ENCODE measurements around the gene GFOD1.
"Not testable (repeated sequence)": the region's sequence is repeated elsewhere in the genome, so short reads cannot be mapped to it uniquely, and the experiment has no call there.

Gene GFOD1

DNA sequence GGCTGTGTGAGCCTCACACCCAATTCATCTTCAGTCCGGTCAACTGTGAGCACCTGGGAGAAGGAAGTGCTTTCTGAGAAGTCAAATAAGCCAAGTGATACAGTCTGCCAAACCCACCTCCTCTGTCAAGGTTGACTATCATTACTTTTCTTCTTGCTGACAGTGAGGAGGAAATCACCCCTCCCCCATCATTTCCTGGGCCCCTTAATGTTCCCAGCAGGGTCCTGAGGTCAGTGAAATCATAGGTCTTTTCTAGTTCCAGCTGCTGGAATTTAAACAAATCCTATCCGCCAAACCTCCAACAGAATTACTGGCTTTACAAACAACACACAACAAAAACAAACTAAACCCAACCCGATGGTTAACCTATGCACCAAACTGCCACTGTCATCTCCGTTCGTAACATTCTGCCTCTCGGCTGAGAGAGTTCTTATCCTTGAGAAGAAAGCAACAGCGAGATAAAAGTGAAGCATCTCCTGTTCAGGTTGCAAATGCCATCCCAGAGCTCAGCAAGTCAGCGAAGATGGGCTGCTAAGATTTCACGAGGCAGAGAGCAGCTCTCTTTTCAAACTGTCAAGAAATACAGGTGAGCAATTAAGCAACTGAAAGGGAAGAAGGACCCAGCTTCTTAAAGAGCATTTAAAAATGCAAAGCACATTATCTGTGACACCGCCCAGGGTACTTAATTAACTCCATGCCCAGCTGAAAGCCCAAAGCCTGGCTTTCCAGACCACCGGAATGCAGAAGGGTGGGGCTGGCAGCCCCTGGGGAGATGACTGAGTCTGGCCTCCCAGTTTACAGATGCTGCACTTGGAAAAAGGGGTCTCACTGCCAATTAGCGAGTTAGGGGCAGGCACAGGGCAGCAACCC, 24.7 kb downstream of the GFOD1 start:
- DNase-seq, result no peak

DNA sequence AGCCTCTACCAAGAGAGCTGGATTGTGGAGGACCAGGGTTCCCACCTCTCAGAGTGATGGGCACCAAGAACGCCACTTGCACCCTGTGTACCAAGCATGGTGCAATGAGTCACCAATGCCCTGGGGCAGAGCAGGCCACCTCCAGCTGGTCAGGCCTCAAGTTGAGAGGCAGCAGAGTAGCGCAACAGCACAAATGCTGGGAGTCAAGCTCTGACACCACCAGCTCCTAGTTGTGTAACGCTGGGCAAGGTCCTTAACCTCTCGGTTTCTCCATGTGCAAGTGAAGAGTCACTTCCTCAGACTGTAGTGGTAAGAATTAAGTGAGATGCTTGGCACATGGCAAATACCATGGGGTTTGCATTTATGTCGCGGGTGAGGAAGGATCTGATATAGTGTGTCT, 25.6 kb downstream of the GFOD1 start:
- DNase-seq, result no peak

DNA sequence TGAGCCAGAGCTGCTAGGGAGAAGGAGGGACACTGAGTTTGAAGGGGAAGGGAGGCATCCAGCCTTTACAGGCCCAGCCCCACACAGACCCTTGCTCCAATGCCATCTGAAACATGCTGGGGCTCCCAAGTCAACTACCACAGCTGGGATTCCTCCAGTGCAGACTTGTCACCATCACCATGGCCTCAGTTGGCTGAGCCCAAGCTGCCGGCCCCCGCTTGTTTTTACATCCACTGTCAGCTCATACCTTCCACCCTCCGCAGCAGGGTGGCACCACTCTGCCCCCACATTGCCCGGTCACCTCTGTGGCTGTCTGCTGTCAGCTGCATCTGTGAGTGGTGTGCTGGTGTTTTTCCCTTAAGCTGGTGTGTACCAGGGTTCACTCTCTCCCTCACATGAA, 26.1 kb downstream of the GFOD1 start:
- DNase-seq, result no peak

DNA sequence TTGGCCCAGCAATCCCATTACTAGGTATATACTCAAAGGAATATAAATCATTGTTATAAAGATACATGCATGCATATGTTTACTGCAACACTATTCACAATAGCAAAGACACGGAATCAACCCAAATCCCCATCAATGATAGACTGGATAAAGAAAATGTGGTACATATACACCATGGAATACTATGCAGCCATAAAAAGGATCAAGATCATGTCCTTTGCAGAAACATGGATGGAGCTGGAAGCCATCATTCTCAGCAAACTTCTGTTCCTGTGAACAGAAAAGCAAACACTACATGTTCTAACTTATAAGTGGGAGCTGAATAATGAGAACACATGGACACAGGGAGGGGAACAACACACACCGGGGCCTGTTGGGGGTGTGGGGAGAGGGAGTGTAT, 27.1 kb downstream of the GFOD1 start:
- DNase-seq, result not testable (repeated sequence)

DNA sequence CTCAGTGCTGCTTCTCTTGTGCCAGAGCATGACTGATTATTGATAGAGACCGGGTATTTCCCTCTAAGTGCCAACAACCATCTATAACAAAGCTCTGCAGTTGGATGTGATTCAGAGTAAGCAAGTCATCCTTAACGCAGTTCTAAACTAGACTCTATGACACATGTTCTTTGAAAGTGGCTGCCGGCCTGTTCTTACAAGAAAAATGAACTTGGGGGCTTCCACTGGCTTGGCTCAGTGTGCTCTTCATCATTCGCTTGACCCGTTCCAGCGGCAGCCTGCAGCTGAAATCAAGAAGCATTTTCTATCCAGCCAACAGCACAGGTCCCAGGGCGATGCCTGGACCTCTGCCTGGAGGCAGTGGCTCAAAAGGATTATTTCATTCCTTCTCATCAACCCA, 29.8 kb downstream of the GFOD1 start:
- DNase-seq, result no peak

DNA sequence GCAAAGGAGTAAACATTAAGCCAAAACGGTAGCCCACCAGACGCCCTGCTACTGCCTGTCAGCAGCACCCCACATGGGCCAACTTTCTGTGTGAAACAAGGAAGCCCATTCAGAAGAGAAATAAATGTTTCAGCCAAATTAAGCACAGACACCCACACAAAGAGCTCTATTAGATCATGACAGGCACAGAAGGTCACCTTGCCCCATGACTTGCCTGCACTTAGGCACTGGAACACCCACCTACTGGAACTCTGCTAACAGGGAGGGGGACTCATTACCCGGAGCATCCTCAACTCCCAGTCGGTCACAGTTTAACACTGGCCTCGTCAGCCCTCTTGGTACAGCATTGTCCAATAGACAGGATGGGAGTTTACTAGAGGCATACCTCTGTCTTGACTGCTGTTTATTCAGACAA, 31.8 kb downstream of the GFOD1 start:
- DNase-seq, result no peak

DNA sequence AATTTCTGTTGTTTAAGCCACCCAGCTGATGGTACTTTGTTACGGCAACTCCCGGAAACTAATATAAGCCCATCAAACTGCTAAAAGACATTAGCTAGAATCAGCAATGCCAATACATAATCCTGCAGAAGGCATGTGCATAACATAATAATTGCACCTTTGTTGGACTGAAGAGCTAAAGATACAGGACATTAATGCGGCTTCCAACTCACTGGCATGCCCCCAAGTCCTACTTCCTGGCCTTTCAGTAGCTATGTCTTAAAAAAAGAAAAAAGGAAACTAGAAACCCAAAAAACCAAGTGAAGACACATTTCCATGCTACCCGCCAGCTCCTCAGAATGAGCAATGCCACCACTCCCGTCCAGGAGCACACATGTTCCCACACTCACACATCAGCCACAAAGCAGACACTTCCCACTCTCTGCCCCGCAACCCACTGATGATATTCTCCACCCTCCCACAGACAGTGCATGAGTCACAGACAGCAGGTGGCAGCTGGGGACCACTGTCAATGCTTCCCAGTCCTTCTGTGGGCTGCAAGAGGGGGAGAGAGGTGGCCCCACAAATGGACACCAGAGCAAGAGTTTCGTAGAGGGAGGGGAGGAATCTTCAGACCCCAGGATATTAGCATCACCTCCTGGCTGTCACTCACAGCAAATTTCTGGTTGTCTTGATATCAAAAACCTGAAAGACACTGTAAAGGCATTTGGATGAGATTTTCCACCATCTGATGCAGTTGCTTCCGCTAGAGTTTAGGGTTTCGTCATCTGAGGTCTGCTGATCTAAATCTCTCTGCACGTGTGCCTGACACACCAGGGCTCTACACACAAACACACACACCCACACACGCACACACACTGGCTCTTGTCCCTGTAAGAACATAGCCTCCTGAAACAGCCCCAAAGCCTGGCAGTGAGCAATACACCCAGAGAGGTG, 32.8 kb downstream of the GFOD1 start:
- no peak for DNase-seq

DNA sequence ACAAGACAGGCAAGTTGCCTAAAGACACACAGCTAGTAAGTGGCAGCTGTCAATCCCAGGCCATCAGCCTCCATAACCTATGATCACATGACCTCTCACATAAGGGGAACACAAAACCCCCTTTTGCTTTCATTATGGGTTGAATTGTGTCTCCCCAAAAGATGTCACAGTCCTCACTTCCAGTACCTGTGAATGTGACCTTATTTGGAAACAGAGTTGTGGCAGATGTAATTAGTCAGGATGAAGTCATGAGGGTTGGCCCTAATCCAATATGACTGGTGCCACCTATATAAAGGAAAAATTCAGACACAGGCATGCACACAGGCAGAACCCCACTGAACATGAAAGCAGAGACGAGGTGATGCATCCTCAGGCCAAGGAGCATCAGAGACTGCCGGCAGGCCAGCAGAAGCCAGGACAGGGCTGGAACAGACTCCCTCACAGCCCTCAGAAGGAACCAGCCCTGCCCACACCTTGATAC, 33.6 kb downstream of the GFOD1 start:
- no peak for DNase-seq

DNA sequence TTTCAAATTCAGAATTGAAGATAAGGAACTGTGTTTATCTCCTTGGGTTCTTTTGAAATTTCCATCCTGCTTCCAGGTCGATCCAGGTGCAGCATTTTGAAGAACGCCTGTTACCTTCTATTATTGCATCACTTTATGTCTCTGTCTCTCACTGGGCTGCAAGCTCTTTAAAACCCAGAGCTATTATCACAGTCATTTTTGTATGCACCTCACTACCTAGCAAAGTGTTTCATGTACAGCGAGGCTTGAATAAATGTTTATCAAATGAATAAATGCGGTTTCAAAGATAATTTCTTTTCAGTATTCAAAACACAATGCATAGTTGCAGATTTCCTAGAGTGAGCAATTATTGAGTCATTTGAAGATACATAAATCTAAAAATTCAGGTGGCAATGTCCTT, 34.2 kb downstream of the GFOD1 start:
- no peak for DNase-seq

DNA sequence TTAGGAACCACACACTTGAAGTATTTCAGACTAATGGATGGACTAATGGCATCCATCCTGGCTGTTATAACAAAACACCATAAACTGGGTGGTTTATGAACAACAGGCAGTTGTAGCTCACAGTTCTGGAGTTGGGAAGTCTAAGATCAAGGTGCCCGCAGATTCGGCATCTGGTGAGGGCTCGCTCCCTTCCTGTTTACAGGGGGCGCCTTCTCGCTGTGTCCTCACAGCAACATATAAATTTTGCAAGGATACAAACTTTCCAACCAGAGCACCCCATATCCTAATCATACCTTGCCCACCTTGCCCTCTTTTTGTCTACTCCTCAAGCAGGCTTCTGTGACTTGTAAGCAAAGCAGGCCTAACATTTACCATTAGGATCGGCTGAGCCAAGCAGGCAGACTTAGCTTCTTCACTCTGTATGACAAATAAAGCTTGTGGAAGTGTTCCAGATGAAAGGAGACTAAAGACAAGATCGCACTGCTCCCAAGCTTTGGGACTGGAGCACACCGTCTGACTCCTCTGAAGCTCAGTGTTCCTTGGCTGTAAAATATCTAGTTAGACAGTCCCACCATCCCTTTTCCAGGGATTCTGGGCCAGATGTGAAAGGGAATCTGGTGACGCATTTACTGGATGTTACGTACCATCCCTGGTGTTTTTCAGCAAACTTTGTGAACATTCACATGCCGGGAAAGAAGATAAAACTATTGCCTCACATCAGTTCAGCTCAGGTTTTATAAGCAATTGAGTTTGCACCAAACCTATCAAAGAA, 34.9 kb downstream of the GFOD1 start:
- DNase-seq, result no peak

DNA sequence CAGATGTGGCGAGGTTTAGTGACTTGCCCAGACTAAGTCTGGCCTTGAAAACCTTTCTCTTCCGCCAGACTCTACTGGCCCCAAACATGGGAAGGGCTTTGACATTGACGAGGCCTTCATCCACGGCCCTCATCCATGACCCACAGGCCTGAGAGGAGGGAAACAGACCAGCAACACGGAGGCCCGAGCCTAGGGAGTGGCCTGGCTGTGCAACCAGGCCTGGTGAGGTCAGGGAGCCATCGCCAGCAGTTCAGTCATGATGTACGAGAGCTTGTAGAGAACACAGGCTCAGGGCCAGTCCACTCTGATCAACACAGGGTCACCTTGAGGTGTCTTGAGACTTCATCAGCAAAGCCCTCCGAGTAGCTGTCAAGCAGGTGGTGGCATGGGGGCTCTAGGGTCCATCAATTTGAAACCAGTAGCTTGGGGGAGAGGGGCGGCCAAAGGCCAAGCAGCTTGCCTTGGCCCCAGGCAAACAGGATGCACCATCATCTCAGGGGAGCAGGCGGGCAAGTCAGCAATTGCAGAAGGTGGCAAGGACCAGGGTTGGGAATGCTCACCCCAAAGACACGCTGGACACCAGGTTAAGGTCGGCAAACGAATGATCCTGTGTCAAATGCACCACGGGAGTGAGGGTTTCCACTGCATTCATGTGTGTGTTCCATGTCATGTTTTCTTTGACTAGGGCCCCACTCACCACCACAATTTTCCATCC, 36.1 kb downstream of the GFOD1 start:
- DNase-seq, result no peak

DNA sequence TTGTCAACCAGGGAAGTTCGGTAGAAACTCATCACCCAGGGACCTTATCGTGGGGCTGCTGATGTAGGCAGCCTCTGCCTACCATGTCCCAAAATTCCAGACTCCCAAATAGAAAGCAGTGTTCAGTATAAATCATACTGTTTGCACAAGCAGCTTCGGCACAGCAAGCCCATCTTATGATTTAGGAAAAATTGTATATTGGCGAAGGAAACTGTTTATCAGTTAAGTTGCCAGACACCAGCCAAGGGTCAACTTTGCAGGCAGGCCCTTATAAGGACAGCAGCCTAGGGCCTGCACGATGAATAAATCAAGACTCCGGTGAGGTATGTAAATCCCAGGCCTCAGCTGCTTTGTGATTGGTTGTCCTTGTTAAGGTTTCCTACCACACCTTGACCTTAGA, 36.8 kb downstream of the GFOD1 start:
- DNase-seq, result no peak

DNA sequence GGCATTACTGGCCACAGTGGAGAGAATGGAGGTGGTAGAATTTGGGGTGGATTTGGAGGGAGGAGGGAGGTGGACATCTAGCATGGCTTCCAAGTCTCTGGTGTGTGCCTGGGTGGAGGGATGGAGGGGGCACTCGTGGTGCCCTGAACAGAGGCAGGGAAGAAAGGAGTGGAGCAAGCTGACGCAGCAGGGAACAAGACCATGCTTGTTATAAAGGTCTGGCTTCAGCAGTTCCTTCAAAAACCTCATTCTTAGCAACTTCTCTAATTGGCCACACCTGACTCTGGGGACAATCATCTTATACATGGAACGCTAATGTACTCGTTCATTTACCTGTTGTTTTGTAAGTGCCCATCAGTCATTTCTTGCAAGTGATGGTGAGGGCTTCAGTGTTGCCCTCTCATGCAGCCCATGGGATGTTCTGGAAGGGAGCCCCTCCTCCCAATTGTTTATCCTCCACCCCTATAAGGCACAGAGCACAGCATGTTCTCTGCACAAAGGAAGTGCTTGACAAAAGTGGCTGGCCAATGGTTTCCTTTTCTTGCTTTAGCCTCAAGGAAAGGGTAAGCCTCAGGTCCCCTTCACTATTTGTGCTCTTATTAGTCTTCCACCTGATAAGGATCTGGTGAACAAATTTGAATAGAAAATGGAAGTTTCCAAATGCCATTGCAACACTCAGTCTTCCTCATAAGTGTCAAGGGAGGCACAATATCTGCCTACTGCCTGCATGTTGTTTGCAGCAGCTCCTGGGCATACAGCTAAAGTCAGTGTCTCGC, 39.3 kb downstream of the GFOD1 start:
- DNase-seq, result no peak

DNA sequence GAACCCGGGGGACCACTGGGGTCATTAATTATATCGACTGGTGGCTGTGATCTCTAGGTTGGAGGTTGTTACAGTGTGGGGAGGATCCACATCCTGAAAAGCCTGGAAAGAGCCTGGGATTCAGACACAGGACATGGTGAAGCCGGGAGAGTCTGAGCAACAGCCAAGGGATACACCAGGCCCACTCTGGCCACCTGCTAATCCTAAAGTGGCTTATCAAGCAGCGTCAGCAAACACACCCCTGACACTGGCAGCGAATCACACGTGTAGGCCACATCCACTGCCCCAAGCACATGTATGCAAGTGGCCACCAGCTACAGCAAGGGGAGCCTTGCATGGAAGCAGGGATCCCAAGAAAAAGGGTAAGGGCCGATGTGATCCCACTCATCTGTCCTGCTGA, 41.0 kb downstream of the GFOD1 start:
- no peak for DNase-seq

DNA sequence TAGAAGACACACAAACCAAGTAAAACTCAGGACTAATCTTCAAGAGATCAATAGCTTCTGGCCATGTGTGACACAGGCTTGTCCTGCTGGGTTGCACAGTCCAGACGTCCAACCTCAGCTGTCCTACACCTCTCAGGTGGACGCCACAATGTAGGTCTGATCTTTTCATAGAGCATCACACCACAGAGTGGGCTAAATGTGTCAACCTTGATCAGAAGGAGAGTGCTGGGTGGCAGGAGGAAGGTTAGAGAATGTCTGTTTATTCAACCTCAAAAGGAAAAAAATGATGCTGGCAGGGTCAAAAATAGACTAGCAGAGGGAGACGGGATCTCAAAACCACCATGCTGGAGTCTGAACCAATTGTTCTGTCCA, 41.7 kb downstream of the GFOD1 start:
- no peak for DNase-seq

DNA sequence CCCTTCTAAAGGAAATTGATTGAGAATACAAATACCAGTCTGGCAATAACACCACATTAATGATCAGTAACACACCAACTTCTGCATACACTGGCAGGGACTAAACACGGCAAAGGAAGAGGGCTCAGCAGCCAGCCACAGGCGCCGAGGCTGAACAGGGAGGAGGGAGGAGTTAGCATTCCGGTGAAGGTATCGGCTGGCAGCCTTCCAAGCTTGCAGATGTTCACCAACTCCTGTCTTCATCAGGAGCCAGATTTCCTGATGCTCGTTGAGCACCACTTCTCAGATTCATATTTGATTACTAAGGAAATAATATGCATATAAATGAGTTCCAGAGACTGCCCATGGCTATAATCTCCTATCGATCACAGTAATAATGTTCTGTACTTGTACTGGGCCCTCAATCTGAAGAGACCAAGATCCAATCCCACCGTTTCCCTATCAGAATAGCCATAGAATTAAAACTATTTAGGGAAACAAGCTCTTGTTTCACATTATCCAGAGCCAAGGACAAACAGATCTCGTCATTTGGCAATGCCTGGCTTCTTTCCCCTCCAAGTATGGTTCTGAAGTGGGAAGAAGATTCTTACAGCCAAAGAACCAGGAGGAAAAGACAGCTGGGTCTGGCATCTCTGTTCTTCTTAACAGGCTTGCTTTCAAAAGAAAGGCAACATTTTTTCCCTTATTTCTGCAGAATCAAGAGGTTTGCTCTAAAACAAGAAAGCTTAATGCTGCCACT, 42.2 kb downstream of the GFOD1 start:
- peak; percentile 34 for DNase-seq

DNA sequence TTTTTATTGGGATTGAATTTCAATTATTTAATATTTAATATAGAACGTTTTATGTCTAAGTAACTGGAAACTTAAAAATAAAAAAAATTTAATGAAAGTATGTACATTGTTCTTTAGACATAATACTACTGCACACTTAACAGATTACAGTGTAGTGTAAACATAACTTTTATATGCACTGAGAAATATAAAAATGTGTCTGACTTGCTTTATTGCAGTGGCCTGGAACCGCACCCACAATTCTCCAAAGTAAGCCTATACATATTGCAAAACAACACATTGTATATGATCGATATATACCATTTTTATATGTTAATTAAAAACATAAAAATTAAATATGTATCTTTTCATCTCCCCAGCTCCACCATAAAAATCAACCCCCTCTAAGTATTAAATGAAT, 42.8 kb downstream of the GFOD1 start:
- no peak for DNase-seq

DNA sequence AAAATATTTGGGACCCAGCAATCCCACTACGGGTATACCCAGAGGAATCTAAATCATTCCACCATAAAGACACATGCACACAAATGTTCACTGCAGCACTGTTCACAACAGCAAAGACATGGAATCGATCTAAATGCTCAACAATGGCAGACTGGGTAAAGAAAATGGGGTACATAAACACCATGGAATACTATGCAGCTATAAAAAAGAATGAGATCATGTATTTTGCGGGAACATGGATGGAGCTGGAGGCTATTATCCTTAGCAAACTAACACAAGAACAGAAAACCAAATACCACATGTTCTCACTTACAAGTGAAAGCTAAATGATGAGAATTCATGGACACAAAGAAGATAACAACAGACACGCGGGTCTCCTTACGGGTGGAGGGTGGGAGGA, 43.4 kb downstream of the GFOD1 start:
- DNase-seq, result not testable (repeated sequence)

DNA sequence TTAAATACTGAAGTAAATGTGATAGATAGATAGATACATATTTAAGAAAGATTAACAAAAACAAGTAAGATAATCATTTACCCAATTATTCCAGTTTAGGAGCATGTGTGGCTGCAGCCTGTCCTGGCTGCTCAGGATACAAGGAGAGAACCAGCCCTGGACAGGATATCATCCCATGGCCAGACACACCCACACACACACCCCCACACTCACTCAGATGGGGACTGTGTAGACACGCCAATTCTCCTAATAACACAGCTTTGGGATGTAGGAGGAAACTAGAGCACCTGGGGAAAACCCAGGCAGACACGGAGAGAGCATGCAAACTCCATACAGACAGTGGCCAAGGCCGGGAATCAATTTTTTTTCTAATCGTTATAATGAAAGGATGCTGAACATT, 45.6 kb downstream of the GFOD1 start:
- no peak for DNase-seq

DNA sequence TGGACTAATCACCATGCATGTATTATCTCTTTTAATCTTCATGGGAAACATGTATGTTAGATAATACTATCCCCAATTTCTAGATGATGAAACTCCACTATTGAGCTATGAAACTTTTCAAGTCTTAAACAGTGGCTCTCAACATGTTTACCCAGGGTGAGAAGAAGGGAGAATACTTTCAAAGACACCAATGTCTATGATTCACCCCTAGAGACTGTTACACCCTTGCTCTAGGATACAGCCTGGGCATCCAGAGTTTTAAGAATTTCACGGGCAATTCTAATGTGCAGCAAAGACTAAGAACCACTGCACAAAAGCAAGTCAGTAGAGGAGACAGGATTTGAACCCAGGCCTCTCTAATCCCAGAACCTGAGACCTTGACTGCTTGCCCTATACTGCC, 47.8 kb downstream of the GFOD1 start:
- DNase-seq, result no peak

DNA sequence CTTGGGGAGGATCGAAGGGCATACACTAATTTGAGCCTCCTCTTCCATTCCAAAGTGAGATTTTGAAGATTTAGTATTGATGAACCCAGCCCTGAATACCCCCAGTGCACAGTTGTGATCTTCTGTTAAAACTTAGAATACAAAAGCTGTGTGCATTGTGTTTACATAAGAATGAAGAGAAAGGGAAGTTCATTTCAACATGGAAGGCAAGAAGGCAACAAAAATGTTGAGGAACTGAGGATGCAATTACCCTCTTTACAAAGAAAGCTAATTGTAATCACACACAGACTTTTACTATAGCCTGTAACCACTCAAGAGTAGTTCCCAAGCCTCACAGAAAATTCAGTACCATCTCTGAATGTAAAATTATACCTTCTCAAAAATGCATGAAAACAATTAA, 49.3 kb downstream of the GFOD1 start:
- DNase-seq, result no peak
